Kidney capillary endothelial cell (primary cell): ENCODE results near the gene STRADA.
A peak's percentile ranks its signal among the peaks of the same experiment; 100 is the strongest.
"Not testable (repeated sequence)": the region's sequence is repeated elsewhere in the genome, so short reads cannot be mapped to it uniquely, and the experiment has no call there.

Source experiments
- DNase-seq: peaks from one replicate; pipeline ENCODE4 v3.0.0-alpha.2; 2018; ENCODE audit warnings: low spot score

Gene STRADA

GRCh38 chr17:63754046-63754445 is 12.4 kb upstream of the STRADA start:
- no peak for DNase-seq

DNA sequence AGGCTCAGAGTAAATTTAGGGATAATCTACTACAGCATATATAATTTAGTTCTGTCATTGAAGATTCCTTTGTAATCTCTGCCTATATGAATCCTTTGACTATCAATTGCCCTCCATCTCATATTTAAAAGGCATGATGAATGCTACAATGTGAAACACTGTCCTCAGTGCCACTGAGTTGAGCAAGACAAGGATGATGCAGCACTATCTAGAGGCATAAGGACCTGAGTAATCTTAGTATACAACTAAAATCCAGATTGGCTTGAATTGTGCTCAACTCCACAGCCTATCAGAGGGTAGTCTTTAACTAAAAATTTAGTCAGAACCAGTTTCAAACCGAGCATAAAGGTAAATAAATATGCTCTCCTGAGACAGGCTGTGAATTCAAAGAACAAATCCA is 11.6 kb upstream of the STRADA start:
- no peak for DNase-seq

GRCh38 chr17:63752707-63753106 is 11.1 kb upstream of the STRADA start:
- no peak for DNase-seq

DNA sequence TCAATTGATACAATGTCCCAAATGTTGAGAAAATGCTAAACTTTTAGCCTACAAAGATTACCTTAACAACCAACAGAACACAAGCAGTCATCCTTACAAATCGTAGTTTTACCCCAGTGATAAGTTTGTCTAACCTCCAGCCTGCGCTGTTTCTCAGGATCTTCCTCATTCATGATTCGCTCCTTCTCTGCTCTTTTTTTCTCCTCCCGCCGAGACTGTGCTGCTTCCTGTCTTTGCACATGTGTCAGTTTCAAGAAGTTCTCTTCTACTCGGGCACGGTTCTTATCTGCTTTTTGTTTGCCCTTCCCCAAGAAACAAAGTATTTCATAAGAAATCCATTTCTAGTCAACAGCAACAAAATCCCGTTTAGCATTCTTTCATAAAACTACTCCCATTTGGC is 10.2 kb upstream of the STRADA start:
- no peak for DNase-seq

DNA sequence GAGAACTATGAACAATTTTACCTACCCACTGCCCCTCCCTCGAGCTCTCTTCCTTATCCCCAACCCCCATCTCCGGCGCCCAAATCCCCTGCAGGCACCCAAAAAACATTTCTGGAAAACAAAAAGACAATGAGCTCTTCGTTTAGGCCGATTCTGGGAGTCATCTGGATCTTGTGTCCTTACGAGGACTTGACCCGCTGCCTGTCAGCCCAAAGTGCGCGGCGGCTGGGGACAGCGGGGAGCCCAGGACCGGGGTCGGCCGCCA is 524 bp downstream of the STRADA start:
- peak; percentile 16 for DNase-seq

- DNase-seq, result no peak
These were observed 996 bp downstream of the STRADA start for GRCh38 chr17:63740464-63741142.

DNA sequence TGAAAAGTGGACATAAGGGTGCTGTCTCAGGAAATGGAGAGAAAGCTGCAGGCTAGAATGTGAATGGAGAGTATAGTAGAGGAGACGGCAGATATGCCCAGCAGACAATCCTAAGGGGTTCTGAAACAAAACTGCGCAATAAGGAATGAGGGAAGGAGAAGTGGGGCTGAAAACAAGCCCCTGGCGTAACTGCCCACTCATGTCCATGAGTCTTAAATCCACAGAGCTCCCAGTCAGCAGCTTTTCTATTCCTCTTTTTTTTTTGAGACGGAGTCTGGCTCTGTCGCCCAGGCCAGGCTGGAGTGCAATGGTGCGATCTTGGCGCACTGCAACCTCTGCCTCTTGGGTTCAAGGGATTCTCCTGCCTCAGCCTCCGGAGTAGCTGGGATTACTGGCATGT is 5.9 kb downstream of the STRADA start:
- DNase-seq, result no peak

GRCh38 chr17:63722403-63722802 is 19.2 kb downstream of the STRADA start:
- no peak for DNase-seq

- not testable (repeated sequence) for DNase-seq
These were observed 21.4 kb downstream of the STRADA start for GRCh38 chr17:63720194-63720593.

DNA sequence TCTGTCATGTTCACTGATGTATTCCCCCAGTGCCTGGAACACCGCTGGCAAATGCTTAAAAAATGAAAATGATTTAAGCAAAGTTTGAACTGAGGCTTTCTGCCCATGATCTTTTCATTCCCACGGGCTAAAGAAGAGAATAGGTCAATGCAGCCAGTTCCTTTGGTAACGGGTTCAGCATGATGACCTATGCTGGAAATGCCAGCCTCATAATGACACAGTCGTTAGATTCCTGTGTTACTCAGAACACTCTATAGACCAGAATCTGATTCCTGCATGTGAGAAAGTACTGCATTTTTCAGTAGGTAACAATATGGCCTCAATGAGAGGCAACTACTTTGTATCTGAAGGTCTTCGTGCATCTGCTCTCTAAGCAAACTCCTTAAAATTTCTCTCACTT is 22.6 kb downstream of the STRADA start:
- DNase-seq, result no peak

GRCh38 chr17:63716426-63716825 is 25.2 kb downstream of the STRADA start:
- no peak for DNase-seq

- no peak for DNase-seq
These were observed 26.9 kb downstream of the STRADA start for GRCh38 chr17:63714550-63715277.

GRCh38 chr17:63709110-63709509 is 32.5 kb downstream of the STRADA start:
- no peak for DNase-seq

GRCh38 chr17:63707151-63707550 is 34.4 kb downstream of the STRADA start:
- no peak for DNase-seq

DNA sequence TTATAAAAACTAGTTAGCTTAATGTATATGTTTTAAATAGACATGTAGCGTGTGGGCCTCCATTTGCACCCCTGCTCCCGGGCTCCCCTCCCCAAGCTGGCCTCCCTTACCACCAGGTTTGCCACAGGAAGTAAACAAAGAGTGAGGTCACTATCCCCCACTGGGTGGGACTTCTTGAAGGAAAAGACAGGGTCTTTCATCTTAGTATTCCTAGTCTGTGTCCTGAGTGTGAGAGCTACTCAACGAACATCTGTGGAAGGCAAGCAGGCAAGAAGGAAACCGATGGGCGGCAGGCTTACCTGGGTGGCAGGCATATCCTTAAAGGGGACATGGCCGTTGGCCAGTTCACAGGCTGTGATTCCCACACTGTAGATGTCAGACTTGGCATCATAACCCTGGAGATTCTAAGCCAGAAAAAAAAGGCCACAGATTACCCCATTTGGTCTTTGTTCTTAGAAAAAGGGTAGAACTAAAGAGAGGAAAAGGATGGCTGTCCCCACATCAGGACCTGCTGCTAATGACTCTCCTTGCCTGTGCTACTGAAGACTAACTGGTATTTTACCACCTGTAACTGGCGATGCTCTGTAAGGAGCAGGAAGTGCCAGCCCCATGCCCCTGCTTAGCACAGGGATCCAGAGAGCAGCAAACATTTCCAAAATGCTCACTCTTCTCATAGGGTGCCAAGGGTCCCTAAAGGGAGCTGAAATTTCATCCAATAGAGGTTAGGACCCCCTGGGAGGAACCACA is 35.1 kb downstream of the STRADA start:
- DNase-seq, result no peak

GRCh38 chr17:63705657-63706056 is 35.9 kb downstream of the STRADA start:
- DNase-seq, result no peak

DNA sequence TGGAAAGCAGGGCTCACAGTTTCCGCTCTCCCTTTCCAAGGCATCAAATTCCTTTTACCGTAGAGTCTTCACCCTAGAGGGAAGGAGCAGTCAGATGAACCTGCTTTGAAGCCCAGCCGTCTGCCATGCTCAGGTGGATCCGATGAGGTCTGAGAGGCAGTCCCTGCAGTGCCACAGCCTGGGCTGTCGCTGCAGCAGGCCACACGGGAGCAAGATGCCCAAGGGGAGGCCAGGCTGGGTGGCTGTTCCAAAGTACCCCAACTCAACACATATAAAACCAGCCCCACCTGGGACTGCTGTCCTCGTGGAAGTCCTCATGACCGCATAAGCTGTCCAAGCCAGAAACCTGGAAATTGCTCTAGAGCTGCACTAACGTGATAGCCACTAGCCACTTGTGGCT is 36.8 kb downstream of the STRADA start:
- no peak for DNase-seq

DNA sequence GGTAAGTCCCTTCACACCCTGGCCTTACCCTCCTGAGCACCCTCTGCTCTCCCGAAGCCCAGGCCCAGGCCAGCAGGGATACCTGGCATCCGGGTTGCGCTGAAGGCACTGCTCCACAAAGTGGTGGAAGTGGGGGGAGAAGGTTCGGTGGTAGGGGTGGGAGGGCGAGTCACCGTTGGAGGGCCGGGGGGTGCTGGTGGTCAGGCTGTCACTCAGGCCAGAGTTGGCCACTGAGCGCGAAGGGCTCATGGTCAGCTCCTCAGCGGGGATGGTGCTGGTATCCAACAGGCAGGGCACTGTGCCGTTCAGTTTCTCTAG is 37.4 kb downstream of the STRADA start:
- DNase-seq, result no peak

DNA sequence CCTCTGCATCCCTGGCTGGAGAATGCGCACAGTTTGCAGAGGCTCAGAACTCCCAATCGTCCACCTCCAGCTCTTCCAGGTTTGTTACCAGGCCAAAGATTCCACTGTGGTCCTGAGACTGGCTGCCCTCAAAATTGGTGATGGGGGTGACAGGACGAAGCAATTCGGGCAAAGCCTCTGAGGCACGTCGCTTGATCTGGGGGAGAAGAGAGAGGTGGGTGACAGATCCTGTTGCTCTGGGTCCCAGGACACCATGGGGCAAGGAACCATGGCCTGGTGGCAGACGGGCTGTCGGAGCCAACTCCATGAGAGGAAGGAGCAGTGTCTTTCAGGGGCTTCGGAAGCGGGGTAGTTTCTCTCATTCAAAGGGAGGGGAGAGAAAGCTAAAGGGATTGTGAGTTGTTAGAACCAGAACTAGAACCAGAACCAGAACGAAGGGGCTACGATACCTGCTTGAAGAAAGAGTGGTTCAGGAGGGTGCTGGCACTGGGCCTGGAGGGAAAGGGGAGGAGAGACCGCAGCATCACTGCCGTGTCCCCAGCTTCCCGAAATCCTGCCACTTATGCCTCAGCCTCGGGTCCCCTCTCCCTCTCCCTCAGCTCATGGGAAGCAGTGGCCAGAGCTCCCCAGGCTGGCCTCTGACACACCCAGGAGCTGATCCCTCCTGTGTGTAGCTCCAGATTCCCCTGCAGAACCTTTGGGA is 37.9 kb downstream of the STRADA start:
- no peak for DNase-seq

DNA sequence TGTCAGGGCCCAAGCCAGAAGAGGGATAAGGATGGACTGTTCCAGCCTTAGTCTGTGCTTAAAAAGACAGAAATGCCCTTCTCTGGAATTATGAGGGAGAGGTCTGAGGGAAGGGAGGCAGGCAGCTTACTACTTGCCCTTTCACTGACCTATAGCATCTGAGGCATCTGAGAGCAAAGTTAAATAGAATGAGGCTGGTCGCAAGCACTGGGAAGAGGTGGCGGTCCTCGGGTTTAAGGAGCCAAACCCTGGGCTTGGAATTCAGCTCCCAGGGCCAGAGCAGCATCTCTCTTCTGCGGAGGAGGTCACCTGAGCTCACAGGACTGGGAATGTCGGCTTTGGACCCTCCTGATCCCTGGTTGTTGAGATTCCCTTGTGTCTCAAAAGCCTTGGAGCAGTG is 38.6 kb downstream of the STRADA start:
- no peak for DNase-seq

GRCh38 chr17:63702721-63703015 is 38.9 kb downstream of the STRADA start:
- DNase-seq, result no peak

DNA sequence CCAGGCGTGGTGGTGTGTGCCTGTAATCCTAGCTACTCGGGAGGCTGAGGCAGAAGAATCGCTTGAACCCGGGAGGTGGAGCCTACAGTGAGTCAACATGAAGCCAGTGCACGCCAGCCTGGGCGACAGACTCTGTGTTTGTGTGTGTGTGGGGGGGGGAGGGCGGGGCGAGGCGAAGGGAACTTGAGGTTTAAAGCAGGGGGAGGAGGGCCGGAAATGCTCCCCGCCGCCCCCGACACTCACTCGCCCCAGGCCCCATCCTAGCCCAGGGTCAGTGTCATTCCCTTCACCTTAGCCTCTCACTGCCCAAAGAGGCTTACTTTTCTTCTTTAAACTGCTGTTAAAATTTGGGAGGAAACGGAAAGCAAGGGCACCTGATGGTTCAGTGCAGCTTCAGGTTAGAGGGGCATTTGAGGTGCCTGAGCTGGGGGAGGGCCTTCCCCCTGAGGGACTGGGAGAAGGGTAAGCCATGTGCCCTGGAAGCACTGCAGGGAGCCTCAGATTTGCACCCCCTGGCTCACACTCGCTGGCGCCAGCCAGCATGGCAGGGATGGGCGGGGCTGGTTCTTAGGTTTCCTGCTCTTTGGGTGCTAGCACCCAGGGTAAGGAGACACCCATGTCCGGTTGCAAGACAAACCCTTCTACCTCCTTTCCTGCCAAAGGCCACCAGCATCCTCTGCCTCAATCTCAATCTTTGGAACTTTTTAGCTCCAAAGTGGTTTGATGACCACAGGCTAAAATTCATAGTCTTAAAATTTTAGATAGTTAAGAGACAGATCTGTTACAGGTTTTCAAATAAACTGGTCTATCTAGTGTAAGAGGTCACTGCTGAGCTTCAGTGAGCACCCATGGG is 39.5 kb downstream of the STRADA start:
- no peak for DNase-seq
